Uterus (tissue), 2 donors: Measurements from ENCODE around the gene CSNK2A2.

Experiments
- CTCF ChIP-seq, 4 experiments: fragments of 200-600 bp in 2 of 4; fragments of 450-650 bp in 2 of 4; sonication (generic) in 2 of 4; IDR thresholded peaks; one replicate each; pipeline ENCODE4 v1.5.1; 2016 to 2019; ENCODE audit warnings: antibody characterized with exemption in 4 of 4, mild to moderate bottlenecking in 2 of 4, moderate library complexity in 1 of 4
- POLR2A ChIP-seq, 2 donors: fragments of 450-650 bp; IDR thresholded peaks; one replicate each; pipeline ENCODE4 v1.6.1; 2016; ENCODE audit warnings: antibody characterized with exemption in 2 of 2, mild to moderate bottlenecking in 1 of 2, moderate library complexity in 1 of 2

- no peak for TF ChIP-seq POLR2A (IDR thresholded peaks at IDR 0.05)
- no peak for TF ChIP-seq CTCF (IDR thresholded peaks at IDR 0.05)
Observed at GRCh38 chr16:58110571-58111301, 87.2 kb downstream of the CSNK2A2 start.
